H1 (cell line): ENCODE measurements around the gene COCH. TPM values are rescaled to one million over a fixed set of nuclear protein-coding genes. Genes with fewer than 3 reads are reported as not detected.

Experiments used
- CTCF ChIA-PET: fragments of 300-600 bp; sonication (Branson Sonifier 250); formaldehyde crosslinking; loops from one replicate; lab custom pipeline; 2021; ENCODE audit not compliant: partially characterized antibody; lab: Charles Lee
- POLR2A ChIA-PET: fragments of 300-600 bp; sonication (Branson Sonifier 250); formaldehyde crosslinking; loops from one replicate; lab custom pipeline; 2021; ENCODE audit warnings: inconsistent platforms; ENCODE audit not compliant: partially characterized antibody; lab: Charles Lee
- DNase-seq, 2 experiments: peaks; one replicate each; pipeline versions ENCODE4 v3.0.0 to v3.0.0-alpha.2; 2010 to 2022; ENCODE audit warnings: low spot score in 2 of 2, low read depth in 1 of 2, mixed read lengths in 1 of 2
- FAIRE-seq: peaks from 2 replicates; lab custom pipeline; 2011; peaks lifted over from hg19 to GRCh38; lab: Jason Lieb, UNC
- H2AFZ ChIP-seq: 2 replicates; pipeline ENCODE4 v1.8.1; 2012; ENCODE audit warnings: low read length, inconsistent platforms
- H2AK5ac ChIP-seq: 2 replicates; pipeline ENCODE4 v1.6.1; 2013; ENCODE audit warnings: low read depth, low read length
- H2BK120ac ChIP-seq: replicated peaks from 2 replicates; pipeline ENCODE3; 2013; ENCODE audit warnings: low read depth, low read length, inconsistent platforms
- H2BK12ac ChIP-seq: 2 replicates; pipeline ENCODE4 v1.6.1; 2013; ENCODE audit warnings: low read depth, low read length
- H2BK15ac ChIP-seq: 2 replicates; pipeline ENCODE4 v1.6.1; 2013; ENCODE audit warnings: low read length
- H2BK20ac ChIP-seq: 2 replicates; pipeline ENCODE4 v1.6.1; 2013; ENCODE audit warnings: low read length
- H2BK5ac ChIP-seq: 2 replicates; pipeline ENCODE4 v1.6.1; 2013; ENCODE audit warnings: low read depth, low read length
- H3K14ac ChIP-seq: 2 replicates; pipeline ENCODE4 v1.6.1; 2013; ENCODE audit warnings: inconsistent platforms; ENCODE audit not compliant: insufficient read length
- H3K18ac ChIP-seq: 2 replicates; pipeline ENCODE4 v1.6.1; 2013; ENCODE audit warnings: low read length; ENCODE audit errors: extremely low read depth
- H3K23ac ChIP-seq: 2 replicates; pipeline ENCODE4 v1.6.1; 2013; ENCODE audit warnings: inconsistent platforms; ENCODE audit not compliant: insufficient read length
- H3K23me2 ChIP-seq: 2 replicates; pipeline ENCODE4 v1.6.1; 2013; ENCODE audit warnings: low read depth, low read length
- H3K27ac ChIP-seq: 2 replicates; pipeline ENCODE4 v1.6.1; 2011; ENCODE audit warnings: low read depth, low read length, inconsistent platforms
- H3K27me3 ChIP-seq, 4 experiments: replicated peaks in 1 of 4; 1 replicate in 1 of 4; 2 replicates in 3 of 4; pipeline versions ENCODE4 v1.6.1 to v1.8.1; 2011 to 2013; ENCODE audit warnings: low read length in 3 of 4, mild to moderate bottlenecking in 3 of 4, inconsistent platforms in 2 of 4, mixed read lengths in 2 of 4, moderate library complexity in 1 of 4; ENCODE audit not compliant: control insufficient read depth in 3 of 4, insufficient read depth in 3 of 4; ENCODE audit errors: extremely low read depth in 1 of 4
- H3K36me3 ChIP-seq, 4 experiments: 2 replicates each; pipeline versions ENCODE4 v1.6.1 to v1.8.1; 2011 to 2013; ENCODE audit warnings: mild to moderate bottlenecking in 4 of 4, low read length in 3 of 4, moderate library complexity in 2 of 4, control low read depth in 1 of 4, inconsistent platforms in 1 of 4; ENCODE audit not compliant: insufficient read depth in 4 of 4, control insufficient read depth in 2 of 4
- H3K4ac ChIP-seq: replicated peaks from 2 replicates; pipeline ENCODE3; 2013; ENCODE audit warnings: low read length, low read depth, mixed read lengths, inconsistent platforms; ENCODE audit not compliant: insufficient read length
- H3K4me1 ChIP-seq, 4 experiments: replicated peaks in 1 of 4; 1 replicate in 1 of 4; 2 replicates in 3 of 4; pipeline versions ENCODE4 v1.6.1 to v1.8.1; 2011 to 2013; ENCODE audit warnings: low read length in 3 of 4, inconsistent platforms in 2 of 4, mixed read lengths in 1 of 4; ENCODE audit not compliant: insufficient read depth in 4 of 4, control insufficient read depth in 3 of 4
- H3K4me2 ChIP-seq, 2 experiments: 2 replicates each; pipeline versions ENCODE4 v1.6.1 to v1.8.1; 2011 to 2013; ENCODE audit warnings: low read depth in 2 of 2, low read length in 2 of 2, control low read depth in 1 of 2, inconsistent platforms in 1 of 2, mild to moderate bottlenecking in 1 of 2; ENCODE audit not compliant: insufficient read depth in 1 of 2
- H3K4me3 ChIP-seq, 4 experiments: fragments of 200-600, 300-600 bp in 1 of 4; sonication (generic), shearing (Covaris generic), sonication (Bioruptor Twin) in 1 of 4; 2 replicates each; pipeline versions ENCODE4 v1.5.1 to v1.8.1; 2011 to 2016; ENCODE audit warnings: low read length in 4 of 4, low read depth in 3 of 4, control low read depth in 2 of 4, inconsistent platforms in 2 of 4, mild to moderate bottlenecking in 2 of 4, mixed read lengths in 1 of 4, moderate library complexity in 1 of 4; ENCODE audit not compliant: insufficient read depth in 2 of 4; ENCODE audit errors: extremely low read depth in 1 of 4
- H3K56ac ChIP-seq: replicated peaks from 2 replicates; pipeline ENCODE3; 2013; ENCODE audit warnings: low read depth, mild to moderate bottlenecking, mixed read lengths, low read length, inconsistent platforms; ENCODE audit not compliant: insufficient read length
- H3K79me1 ChIP-seq: 2 replicates; pipeline ENCODE4 v1.6.1; 2013; ENCODE audit warnings: low read depth, low read length, control low read depth
- H3K79me2 ChIP-seq, 2 experiments: 2 replicates each; pipeline versions ENCODE4 v1.6.1 to v1.8.1; 2012 to 2013; ENCODE audit warnings: low read length in 2 of 2, mild to moderate bottlenecking in 2 of 2, inconsistent platforms in 1 of 2; ENCODE audit not compliant: insufficient read depth in 2 of 2, control insufficient read depth in 1 of 2
- H3K9ac ChIP-seq, 4 experiments: replicated peaks in 1 of 4; 1 replicate in 1 of 4; 2 replicates in 3 of 4; pipeline versions ENCODE4 v1.6.1 to v1.8.1; 2011 to 2013; ENCODE audit warnings: low read depth in 3 of 4, low read length in 3 of 4, control low read depth in 2 of 4, mild to moderate bottlenecking in 2 of 4, moderate library complexity in 2 of 4, inconsistent platforms in 1 of 4; ENCODE audit errors: extremely low read depth in 1 of 4
- H3K9me3 ChIP-seq, 2 experiments: 2 replicates each; pipeline versions ENCODE4 v1.6.1 to v1.8.1; 2012 to 2013; ENCODE audit warnings: mild to moderate bottlenecking in 2 of 2, moderate library complexity in 2 of 2, control low read depth in 1 of 2, inconsistent platforms in 1 of 2, low read depth in 1 of 2, low read length in 1 of 2, mixed read lengths in 1 of 2; ENCODE audit not compliant: insufficient read depth in 2 of 2
- H4K20me1 ChIP-seq, 2 experiments: replicated peaks in 1 of 2; 2 replicates each; pipeline versions ENCODE3 to v1.8.1; 2011 to 2013; ENCODE audit warnings: inconsistent platforms in 2 of 2, low read length in 2 of 2, mild to moderate bottlenecking in 1 of 2; ENCODE audit not compliant: insufficient read depth in 2 of 2, control insufficient read depth in 1 of 2
- H4K5ac ChIP-seq: 2 replicates; pipeline ENCODE4 v1.6.1; 2013; ENCODE audit warnings: low read length, low read depth, mixed read lengths, inconsistent platforms; ENCODE audit not compliant: insufficient read length
- H4K8ac ChIP-seq: 2 replicates; pipeline ENCODE4 v1.8.0; 2013; ENCODE audit warnings: mild to moderate bottlenecking, moderate library complexity, low read length, inconsistent platforms; ENCODE audit not compliant: insufficient read depth; ENCODE audit errors: extremely low read depth
- H4K91ac ChIP-seq: replicated peaks from 2 replicates; pipeline ENCODE3; 2013; ENCODE audit warnings: low read length, mixed read lengths, inconsistent platforms; ENCODE audit not compliant: insufficient read length
- CBX8 ChIP-seq: fragments of 300-800, 300-1000 bp; sonication (generic); IDR thresholded peaks from 2 replicates; pipeline ENCODE4 v1.7.1; 2016; ENCODE audit warnings: low read depth, low read length, borderline replicate concordance
- EP300 ChIP-seq, 2 experiments: IDR thresholded peaks; 1 replicate in 1 of 2; 2 replicates in 1 of 2; pipeline ENCODE4 v1.6.1; 2011 to 2012; ENCODE audit warnings: low read depth in 2 of 2, low read length in 2 of 2, mild to moderate bottlenecking in 2 of 2, borderline replicate concordance in 1 of 2, inconsistent platforms in 1 of 2, moderate library complexity in 1 of 2
- EZH2 ChIP-seq: fragments of 200-600 bp; sonication (generic); IDR thresholded peaks from 2 replicates; pipeline ENCODE4 v1.7.1; 2012; ENCODE audit warnings: low read depth, mild to moderate bottlenecking, moderate library complexity, low read length, inconsistent platforms; ENCODE audit not compliant: severe bottlenecking
- JUND ChIP-seq: IDR thresholded peaks from 2 replicates; pipeline ENCODE4 v1.6.1; 2011; ENCODE audit warnings: mild to moderate bottlenecking, improper control_type of control experiment, low read length
- WGBS, 2 experiments: shearing (Covaris generic) in 1 of 2; methylation state at CpG; one replicate each; pipeline versions ENCODE4 v1.1.6 to v1.1.7; 2013 to 2015; ENCODE audit warnings: low lambda C conversion rate in 2 of 2, mixed read lengths in 2 of 2, inconsistent platforms in 1 of 2, low coverage in 1 of 2, missing lambda C conversion rate in 1 of 2; ENCODE audit not compliant: insufficient replicate concordance in 2 of 2, insufficient coverage in 1 of 2, insufficient read length in 1 of 2; ENCODE audit errors: extremely low coverage in 1 of 2, missing lambda C conversion rate in 1 of 2; 5-methylcytosine and 5-hydroxymethylcytosine counted together
- polyA plus RNA-seq, 7 experiments: library from polyadenylated mRNA; depleted of rRNA in 3 of 7; stranded (reverse) in 5 of 7; unstranded in 2 of 7; fragments of >200 nt in 5 of 7; fragments of 200-250 nt in 2 of 7; gene quantifications; 1 replicate in 5 of 7; 2 replicates in 1 of 7; 4 replicates in 1 of 7; pipeline versions ENCODE4 v1.2.1 to v1.2.3, GENCODE V29; 2011 to 2013; ENCODE audit warnings: missing spikeins in 2 of 7, mixed read lengths in 2 of 7
- total RNA-seq: library from RNA; stranded (reverse); fragmentation: NEBNext Ultra II Directional; extraction: Animal tissue kit (Norgen Biotek cat#: 25700); gene quantifications from 2 replicates; pipeline ENCODE4 v1.2.1, GENCODE V29; 2021

COCH gene
- total and polyA plus RNA-seq, 2 of the 8 experiments (the other 6 are each of a cell fraction or from before 2014, with no cell fraction given): 12.9 to 30.8 TPM

DNA sequence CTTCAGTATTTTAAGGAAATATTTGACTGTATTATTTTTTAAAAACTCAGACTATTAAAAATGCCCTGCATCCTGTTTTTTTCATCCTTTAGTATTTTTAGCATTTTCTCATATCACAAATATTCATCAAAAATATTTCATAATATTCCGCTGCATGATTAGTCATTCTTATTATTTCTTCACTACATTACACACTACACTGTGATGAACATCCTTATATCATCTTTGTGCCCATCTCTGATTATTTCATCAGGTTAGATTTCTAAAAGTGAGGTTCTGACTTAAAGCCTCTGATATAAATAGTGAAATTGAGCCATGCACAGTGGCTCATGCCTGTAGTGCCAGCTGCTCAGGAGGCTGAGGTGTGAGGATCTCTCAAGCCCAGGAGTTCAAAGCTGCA is 8.1 kb downstream of the COCH start:
- Histone ChIP-seq H3K36me3 (peaks cover 0 to 18% (median 0%) of the 10 kb centered on the region in 4 experiments; a peak in 2 of 8 replicates), H2AK5ac (no peak overlapping the region), H4K8ac (no peak overlapping the region), H2BK5ac (no peak overlapping the region), H3K18ac (no peak overlapping the region), H3K56ac (no peak overlapping the region), H2BK12ac (no peak overlapping the region), H4K20me1 (no peaks in the 10 kb centered on the region), H3K27ac (no peak overlapping the region), H3K23ac (no peak overlapping the region), H3K4me2 (no peak overlapping the region), H3K9me3 (no peaks in the 10 kb centered on the region), H2BK20ac (no peak overlapping the region), H3K23me2 (no peaks in the 10 kb centered on the region), H3K4me3 (no peak overlapping the region), H4K91ac (no peak overlapping the region), H2BK120ac (no peak overlapping the region), H3K27me3 (no peaks in the 10 kb centered on the region; a peak in 1 of 7 replicates), H4K5ac (no peak overlapping the region), H3K79me2 (no peaks in the 10 kb centered on the region), H3K9ac (no peak overlapping the region), H3K4me1 (no peaks in the 10 kb centered on the region), H3K4ac (no peak overlapping the region), H2AFZ (no peak overlapping the region), H3K79me1 (no peaks in the 10 kb centered on the region), H2BK15ac (no peak overlapping the region), H3K14ac (no peak overlapping the region)
- no peak for TF ChIP-seq EZH2
- TF ChIP-seq CBX8: no peak
- TF ChIP-seq EP300 (IDR thresholded peaks at IDR 0.05; ENCODE audit: borderline replicate concordance in 1 of 2, low read depth in 2 of 2, low read length in 2 of 2): no peak
- no peak for TF ChIP-seq JUND
- WGBS, 2 experiments: 29 to 46% methylated on average over 1 of the region's 1 CpG
- ChIA-PET POLR2A (interaction anchor here (1.1 kb wide), 1 partner anchor 12 kb away, joined by 3 read pairs; no protein-coding TSS in a partner anchor), CTCF (no interaction called here)
- DNase-seq (no peak), FAIRE-seq (no peak)
